ENCODE measurements around the gene CYB561D2. TPM values are rescaled to one million over a fixed set of nuclear protein-coding genes. Genes with fewer than 3 reads are reported as not detected.
A peak's percentile ranks its signal among the peaks of the same experiment; 100 is the strongest.

The CYB561D2 gene
- total RNA-seq, 1 donor from 2014 or later, result 12.9 TPM

DNA sequence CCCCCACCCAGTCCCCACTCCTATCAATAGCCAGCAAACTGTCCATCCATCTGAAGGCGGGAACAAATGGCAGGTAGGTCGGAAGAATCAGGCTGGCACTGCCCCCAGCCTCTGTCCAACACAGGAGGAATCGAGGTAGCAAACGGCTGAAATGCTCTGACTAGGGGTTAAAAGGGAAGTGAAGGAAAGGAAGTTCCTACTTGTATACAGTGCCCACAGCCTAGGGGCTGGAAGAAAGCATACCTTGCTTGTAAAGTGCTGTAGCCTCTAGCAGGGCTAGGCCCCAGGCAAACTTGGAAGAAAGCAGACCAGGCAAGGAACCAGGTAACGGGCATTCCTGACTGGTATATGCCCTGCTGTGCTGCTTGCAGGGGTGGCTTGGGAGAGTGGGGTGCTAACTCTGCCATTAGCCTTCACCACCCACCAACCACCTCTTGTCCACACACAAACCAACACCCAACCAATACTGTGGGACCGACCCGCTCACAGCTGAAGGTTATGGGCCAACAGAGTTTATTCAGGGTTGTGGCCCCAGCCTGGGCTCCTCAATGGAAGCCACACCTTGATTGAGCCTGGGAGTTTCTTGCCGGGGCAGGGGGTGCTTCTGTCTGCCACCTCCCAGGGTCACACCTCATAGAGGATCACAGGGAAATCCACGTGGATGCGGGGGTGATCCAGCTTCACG is 25.0 kb upstream of the CYB561D2 start:
- TF ChIP-seq, protein P1, sequence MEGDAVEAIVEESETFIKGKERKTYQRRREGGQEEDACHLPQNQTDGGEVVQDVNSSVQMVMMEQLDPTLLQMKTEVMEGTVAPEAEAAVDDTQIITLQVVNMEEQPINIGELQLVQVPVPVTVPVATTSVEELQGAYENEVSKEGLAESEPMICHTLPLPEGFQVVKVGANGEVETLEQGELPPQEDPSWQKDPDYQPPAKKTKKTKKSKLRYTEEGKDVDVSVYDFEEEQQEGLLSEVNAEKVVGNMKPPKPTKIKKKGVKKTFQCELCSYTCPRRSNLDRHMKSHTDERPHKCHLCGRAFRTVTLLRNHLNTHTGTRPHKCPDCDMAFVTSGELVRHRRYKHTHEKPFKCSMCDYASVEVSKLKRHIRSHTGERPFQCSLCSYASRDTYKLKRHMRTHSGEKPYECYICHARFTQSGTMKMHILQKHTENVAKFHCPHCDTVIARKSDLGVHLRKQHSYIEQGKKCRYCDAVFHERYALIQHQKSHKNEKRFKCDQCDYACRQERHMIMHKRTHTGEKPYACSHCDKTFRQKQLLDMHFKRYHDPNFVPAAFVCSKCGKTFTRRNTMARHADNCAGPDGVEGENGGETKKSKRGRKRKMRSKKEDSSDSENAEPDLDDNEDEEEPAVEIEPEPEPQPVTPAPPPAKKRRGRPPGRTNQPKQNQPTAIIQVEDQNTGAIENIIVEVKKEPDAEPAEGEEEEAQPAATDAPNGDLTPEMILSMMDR (IDR thresholded peaks at IDR 0.05; ENCODE audit: unreplicated experiment), result no peak
- H3K36me3 Mint-ChIP-seq, result peaks cover 4% of the 10 kb centered on the region
- no peaks in the 10 kb centered on the region for H3K9me3 Mint-ChIP-seq
- H3K27me3 Mint-ChIP-seq (ENCODE audit: low read depth), result no peaks in the 10 kb centered on the region
- no peak overlapping the region for H3K27ac Mint-ChIP-seq
- H3K4me3 Mint-ChIP-seq, result no peak overlapping the region
- DNase-seq (ENCODE audit: low spot score in 2 of 2, unreplicated experiment in 2 of 2), result no peak
- peaks cover 28% of the 10 kb centered on the region for H3K4me1 Mint-ChIP-seq

- H3K36me3 Mint-ChIP-seq, result peaks cover 5% of the 10 kb centered on the region
- peaks cover 28% of the 10 kb centered on the region for H3K4me1 Mint-ChIP-seq
- TF ChIP-seq, protein P1 (IDR thresholded peaks at IDR 0.05; ENCODE audit: unreplicated experiment), result no peak
- H3K27me3 Mint-ChIP-seq (ENCODE audit: low read depth), result no peaks in the 10 kb centered on the region
- H3K27ac Mint-ChIP-seq, result no peak overlapping the region
- peak overlapping the region; percentile 90 for H3K4me3 Mint-ChIP-seq
- H3K9me3 Mint-ChIP-seq, result no peaks in the 10 kb centered on the region
- DNase-seq (ENCODE audit: low spot score in 2 of 2, unreplicated experiment in 2 of 2), result no peak
Measured at GRCh38 chr3:50326182-50326541, 24.5 kb upstream of the CYB561D2 start.

DNA sequence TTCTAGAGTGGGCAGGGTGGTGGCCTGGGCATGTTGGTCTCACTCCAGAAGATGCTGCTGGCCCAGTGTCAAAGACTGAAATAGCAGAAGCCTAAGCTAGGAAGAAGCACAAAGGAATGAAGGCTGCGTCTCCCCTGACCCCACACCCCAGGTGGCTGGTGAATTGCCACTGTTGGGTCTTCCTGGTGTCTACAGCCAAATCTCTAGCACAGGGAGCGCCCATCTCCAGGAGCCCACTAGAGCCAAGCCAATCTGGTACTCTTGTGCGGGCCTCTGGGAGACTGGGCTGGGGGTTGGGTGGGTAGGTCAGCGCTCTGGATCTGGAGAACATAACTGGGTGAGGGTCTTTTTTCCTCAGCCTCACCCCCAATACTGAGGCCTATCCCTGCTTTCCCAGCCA is 23.5 kb upstream of the CYB561D2 start:
- Mint-ChIP-seq H3K27me3 (ENCODE audit: low read depth) (no peaks in the 10 kb centered on the region), H3K27ac (no peak overlapping the region), H3K4me1 (peaks cover 28% of the 10 kb centered on the region), H3K4me3 (peak overlapping the region; percentile 90), H3K36me3 (peaks cover 5% of the 10 kb centered on the region), H3K9me3 (no peaks in the 10 kb centered on the region)
- TF ChIP-seq, protein P1 (IDR thresholded peaks at IDR 0.05; ENCODE audit: unreplicated experiment), result no peak
- no peak for DNase-seq (ENCODE audit: low spot score in 2 of 2, unreplicated experiment in 2 of 2)

DNA sequence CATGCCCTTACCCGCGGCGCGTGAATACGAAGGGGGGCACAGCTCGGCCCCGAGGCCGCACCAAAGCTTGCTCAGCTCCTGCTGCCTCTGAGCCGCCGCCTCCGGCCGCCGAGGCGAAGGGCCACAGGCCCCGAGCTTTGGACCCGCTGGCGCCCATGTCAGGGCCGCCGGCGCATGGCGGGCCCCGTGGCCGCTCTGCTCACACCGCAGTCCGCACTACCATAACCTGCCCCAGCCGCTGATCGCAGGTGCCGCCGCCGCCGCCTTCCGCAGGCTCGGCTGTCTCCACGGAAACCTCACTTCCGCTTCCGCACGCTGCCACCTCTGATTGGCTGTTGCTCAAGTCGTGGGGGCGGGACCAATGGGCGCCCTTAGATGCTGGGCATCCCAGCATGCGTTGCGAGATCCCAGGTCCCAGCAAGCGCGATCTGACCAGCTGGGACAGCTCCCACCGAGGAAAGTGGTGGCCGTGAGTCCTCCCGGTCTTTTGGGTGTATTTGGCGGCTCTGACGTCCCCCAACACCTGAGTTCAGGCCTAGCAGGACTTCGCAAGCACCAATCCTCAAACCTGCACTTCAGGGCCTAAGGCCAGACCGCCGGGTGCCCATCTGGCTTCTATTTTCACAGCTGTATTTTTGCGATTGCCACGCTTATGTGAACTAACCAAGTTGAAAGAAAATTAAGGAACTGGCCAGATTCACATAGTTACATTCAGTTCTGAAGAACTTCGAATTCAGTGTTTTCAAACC is 22.5 kb upstream of the CYB561D2 start, which contains the start of gene TUSC2:
Gene TUSC2, minus strand, starts transcription at position 281 of the 749 bp plus-strand sequence. Its CDS starts 124 bp downstream, at position 157.
- TF ChIP-seq, protein P1 (IDR thresholded peaks at IDR 0.05; ENCODE audit: unreplicated experiment), result no peak
- peak; percentile 91 to 94 for DNase-seq (ENCODE audit: low spot score in 2 of 2, unreplicated experiment in 2 of 2)
- H3K36me3 Mint-ChIP-seq, result peaks cover 5% of the 10 kb centered on the region
- H3K27me3 Mint-ChIP-seq (ENCODE audit: low read depth), result no peaks in the 10 kb centered on the region
- H3K9me3 Mint-ChIP-seq, result no peaks in the 10 kb centered on the region
- peak within 1 kb of the TSS; percentile 90 for H3K27ac Mint-ChIP-seq
- peak within 1 kb of the TSS; percentile 90 for H3K4me3 Mint-ChIP-seq
- peaks cover 20% of the 10 kb centered on the region for H3K4me1 Mint-ChIP-seq

- H3K4me1 Mint-ChIP-seq, result peaks cover 24% of the 10 kb centered on the region
Measured at GRCh38 chr3:50330330-50330729, 20.3 kb upstream of the CYB561D2 start.

More at GRCh38 chr3:50330330-50330729, 20.3 kb upstream of the CYB561D2 start:
- H3K4me3 Mint-ChIP-seq, result no peak overlapping the region
- H3K27me3 Mint-ChIP-seq (ENCODE audit: low read depth), result no peaks in the 10 kb centered on the region
- TF ChIP-seq, protein P1 (IDR thresholded peaks at IDR 0.05; ENCODE audit: unreplicated experiment), result no peak
- H3K36me3 Mint-ChIP-seq, result peaks cover 5% of the 10 kb centered on the region
- H3K9me3 Mint-ChIP-seq, result no peaks in the 10 kb centered on the region
- DNase-seq (ENCODE audit: low spot score in 2 of 2, unreplicated experiment in 2 of 2), result no peak
- no peak overlapping the region for H3K27ac Mint-ChIP-seq

Measured in mesothelial cell of epicardium (in vitro differentiated cells).